Ectodermal cell (in vitro differentiated cells): ENCODE data around the gene SEL1L.
"Not testable (repeated sequence)": the region's sequence is repeated elsewhere in the genome, so short reads cannot be mapped to it uniquely, and the experiment has no call there.

Source experiments
- H3K27ac ChIP-seq: 2 replicates; pipeline ENCODE4 v1.7.0; 2013; ENCODE audit warnings: mild to moderate bottlenecking, low read depth, low read length; ENCODE audit not compliant: insufficient read depth, poor library complexity, severe bottlenecking
- H3K27me3 ChIP-seq: 2 replicates; pipeline ENCODE4 v1.7.0; 2013; ENCODE audit warnings: mild to moderate bottlenecking, low read length; ENCODE audit not compliant: insufficient read depth, control insufficient read depth, poor library complexity, severe bottlenecking
- H3K36me3 ChIP-seq: one replicate; pipeline ENCODE4 v1.7.0; 2013; ENCODE audit warnings: low read length; ENCODE audit not compliant: control insufficient read depth, insufficient read depth
- H3K4me1 ChIP-seq: one replicate; pipeline ENCODE4 v1.7.0; 2013; ENCODE audit warnings: low read length; ENCODE audit not compliant: control insufficient read depth, insufficient read depth
- H3K4me3 ChIP-seq: 2 replicates; pipeline ENCODE4 v1.7.0; 2013; ENCODE audit warnings: low read depth, low read length, control low read depth; ENCODE audit not compliant: insufficient read depth
- H3K9me3 ChIP-seq: 2 replicates; pipeline ENCODE4 v1.7.0; 2013; ENCODE audit warnings: mild to moderate bottlenecking, low read length, moderate library complexity; ENCODE audit not compliant: control insufficient read depth
- WGBS, 2 experiments: methylation state at CpG; one replicate each; pipeline ENCODE4 v1.1.7; 2013; ENCODE audit warnings: missing lambda C conversion rate in 2 of 2; 5-methylcytosine and 5-hydroxymethylcytosine counted together

Gene SEL1L

GRCh38 chr14:81476816-81477215 lies 56.8 kb downstream of the SEL1L start:
- Histone ChIP-seq H3K36me3 (peaks cover 19% of the 10 kb centered on the region), H3K27me3 (no peaks in the 10 kb centered on the region), H3K4me3 (no peak overlapping the region), H3K27ac (no peak overlapping the region), H3K9me3 (no peaks in the 10 kb centered on the region), H3K4me1 (no peaks in the 10 kb centered on the region)
- 93 to 97% methylated on average over 4 of the region's 5 CpGs for WGBS, 2 experiments

GRCh38 chr14:81474685-81475324 lies 58.8 kb downstream of the SEL1L start:
- Histone ChIP-seq H3K9me3 (no peaks in the 10 kb centered on the region), H3K36me3 (peaks cover 16% of the 10 kb centered on the region), H3K27me3 (no peaks in the 10 kb centered on the region), H3K4me1 (no peaks in the 10 kb centered on the region), H3K4me3 (no peak overlapping the region), H3K27ac (no peak overlapping the region)
- WGBS, 2 experiments: 89 to 92% methylated on average over 5 of the region's 5 CpGs

- 87 to 89% methylated on average over 2 of the region's 2 CpGs for WGBS, 2 experiments
- H3K4me3 ChIP-seq: no peak overlapping the region
- peaks cover 12% of the 10 kb centered on the region for H3K36me3 ChIP-seq
Measured at GRCh38 chr14:81474148-81474492, 59.5 kb downstream of the SEL1L start.

GRCh38 chr14:81473456-81474147 lies 60.1 kb downstream of the SEL1L start:
- H3K9me3 ChIP-seq: no peaks in the 10 kb centered on the region
- peaks cover 9% of the 10 kb centered on the region for H3K36me3 ChIP-seq
- H3K27me3 ChIP-seq: no peaks in the 10 kb centered on the region
- 100% methylated on average over 3 of the region's 3 CpGs; no CpG with 5 or more reads in 1 of the 2 experiments for WGBS, 2 experiments
- H3K4me1 ChIP-seq: no peaks in the 10 kb centered on the region
- H3K4me3 ChIP-seq: no peak overlapping the region
- H3K27ac ChIP-seq: no peak overlapping the region

More at GRCh38 chr14:81474148-81474492, 59.5 kb downstream of the SEL1L start:
- Histone ChIP-seq H3K4me1 (no peaks in the 10 kb centered on the region), H3K9me3 (no peaks in the 10 kb centered on the region), H3K27me3 (no peaks in the 10 kb centered on the region), H3K27ac (no peak overlapping the region)

GRCh38 chr14:81472096-81472800 lies 61.4 kb downstream of the SEL1L start:
- no peak overlapping the region for H3K27ac ChIP-seq
- H3K36me3 ChIP-seq: peaks cover 7% of the 10 kb centered on the region
- no peak overlapping the region for H3K4me3 ChIP-seq
- no peaks in the 10 kb centered on the region for H3K4me1 ChIP-seq
- H3K9me3 ChIP-seq: no peaks in the 10 kb centered on the region
- WGBS, 2 experiments: 76% methylated on average over 1 of the region's 3 CpGs
- H3K27me3 ChIP-seq: no peaks in the 10 kb centered on the region

GRCh38 chr14:81471062-81471461 lies 62.6 kb downstream of the SEL1L start:
- H3K9me3 ChIP-seq: no peaks in the 10 kb centered on the region
- no peak overlapping the region for H3K27ac ChIP-seq
- H3K36me3 ChIP-seq: no peaks in the 10 kb centered on the region
- H3K27me3 ChIP-seq: no peaks in the 10 kb centered on the region
- 81 to 82% methylated on average over 7 of the region's 7 CpGs for WGBS, 2 experiments
- no peak overlapping the region for H3K4me3 ChIP-seq
- H3K4me1 ChIP-seq: no peaks in the 10 kb centered on the region

GRCh38 chr14:81470557-81470826 lies 63.2 kb downstream of the SEL1L start:
- not testable (repeated sequence) for H3K27ac ChIP-seq, H3K27me3 ChIP-seq, H3K9me3 ChIP-seq, H3K4me1 ChIP-seq, H3K36me3 ChIP-seq, H3K4me3 ChIP-seq
- 96 to 99% methylated on average over 5 of the region's 5 CpGs for WGBS, 2 experiments

- Histone ChIP-seq H3K4me3 (no peak overlapping the region), H3K9me3 (no peaks in the 10 kb centered on the region), H3K4me1 (no peaks in the 10 kb centered on the region), H3K36me3 (no peaks in the 10 kb centered on the region), H3K27me3 (no peaks in the 10 kb centered on the region), H3K27ac (no peak overlapping the region)
- WGBS, 2 experiments: 90 to 94% methylated on average over 5 of the region's 5 CpGs
Measured at GRCh38 chr14:81466854-81467253, 66.8 kb downstream of the SEL1L start.

GRCh38 chr14:81465507-81466228 lies 68.0 kb downstream of the SEL1L start:
- H3K4me3 ChIP-seq: no peak overlapping the region

GRCh38 chr14:81465003-81465392 lies 68.7 kb downstream of the SEL1L start:
- H3K4me3 ChIP-seq, H3K27me3 ChIP-seq, H3K9me3 ChIP-seq, H3K27ac ChIP-seq, H3K36me3 ChIP-seq, H3K4me1 ChIP-seq: not testable (repeated sequence)
- 63 to 67% methylated on average over 9 of the region's 11 CpGs for WGBS, 2 experiments

More at GRCh38 chr14:81465507-81466228, 68.0 kb downstream of the SEL1L start:
- Histone ChIP-seq H3K27ac (no peak overlapping the region), H3K27me3 (no peaks in the 10 kb centered on the region), H3K9me3 (no peaks in the 10 kb centered on the region), H3K4me1 (no peaks in the 10 kb centered on the region), H3K36me3 (no peaks in the 10 kb centered on the region)
- WGBS, 2 experiments: 90 to 95% methylated on average over 12 of the region's 13 CpGs
